AG04449 (cell line): Measurements from ENCODE around the gene TMED10.

Experiments
- CTCF ChIA-PET: fragments of 350-600 bp; formaldehyde crosslinking; extraction: SDS; loops from one replicate; lab custom pipeline; 2021; ENCODE audit warnings: antibody characterized with exemption; lab: Yijun Ruan, JAX
- POLR2A ChIA-PET: fragments of 400-600, 350-600 bp; formaldehyde crosslinking; extraction: SDS; loops from one replicate; lab custom pipeline; 2020; ENCODE audit warnings: antibody characterized with exemption, inconsistent platforms; lab: Yijun Ruan, JAX
- DNase-seq: peaks from one replicate; pipeline ENCODE4 v3.0.0-alpha.2; 2010; ENCODE audit warnings: low read depth, low spot score
- H3K4me3 ChIP-seq: 2 replicates; pipeline ENCODE4 v1.5.1; 2011; ENCODE audit warnings: low read depth, mild to moderate bottlenecking, control low read depth, low read length
- CTCF ChIP-seq: IDR thresholded peaks from one replicate; pipeline ENCODE4 v1.5.1; 2011; ENCODE audit warnings: mild to moderate bottlenecking, moderate library complexity, low read length, control low read depth, inconsistent platforms; ENCODE audit not compliant: insufficient read depth; ENCODE audit errors: missing control alignments

The TMED10 gene

GRCh38 chr14:75198291-75198933 lies 22.0 kb upstream of the TMED10 start:
- CTCF ChIA-PET: interaction anchor here (1.0 to 1.1 kb wide), 2 partner anchors 18 to 22 kb away, joined by 3 read pairs; no protein-coding TSS in a partner anchor
- no peak for TF ChIP-seq CTCF

GRCh38 chr14:75197338-75197737 lies 20.9 kb upstream of the TMED10 start:
- DNase-seq: no peak
- ChIA-PET POLR2A (no interaction called here), CTCF (no interaction called here)
- no peak for TF ChIP-seq CTCF
- no peak overlapping the region for H3K4me3 ChIP-seq

More at GRCh38 chr14:75198291-75198933, 22.0 kb upstream of the TMED10 start:
- POLR2A ChIA-PET: interaction anchor here (0.8 kb wide), 1 partner anchor 14 kb away, joined by 3 read pairs; no protein-coding TSS in a partner anchor
- DNase-seq: no peak
- H3K4me3 ChIP-seq: no peak overlapping the region

GRCh38 chr14:75196468-75196867 lies 20.1 kb upstream of the TMED10 start:
- TF ChIP-seq CTCF: no peak
- ChIA-PET POLR2A (no interaction called here), CTCF (interaction anchor here (1.0 kb wide), 1 partner anchor 87 kb away, joined by 4 read pairs; no protein-coding TSS in a partner anchor)
- DNase-seq: no peak
- H3K4me3 ChIP-seq: no peak overlapping the region

- DNase-seq: no peak
- ChIA-PET POLR2A (interaction anchor here (1.4 kb wide), 1 partner anchor 12 kb away, joined by 6 read pairs; no protein-coding TSS in a partner anchor), CTCF (interaction anchor here (1.0 to 1.7 kb wide), 2 partner anchors 12 to 87 kb away, joined by 4 read pairs; no protein-coding TSS in a partner anchor)
- no peak overlapping the region for H3K4me3 ChIP-seq
- no peak for TF ChIP-seq CTCF
These were observed 19.7 kb upstream of the TMED10 start for GRCh38 chr14:75196064-75196463.

GRCh38 chr14:75191100-75191499 lies 14.7 kb upstream of the TMED10 start:
- POLR2A ChIA-PET: no interaction called here

More at GRCh38 chr14:75191100-75191499, 14.7 kb upstream of the TMED10 start:
- H3K4me3 ChIP-seq: no peak overlapping the region
- TF ChIP-seq CTCF: no peak
- CTCF ChIA-PET: no interaction called here
- DNase-seq: no peak
